Motor neuron (in vitro differentiated cells): ENCODE data around the gene SCAF1. TPM values are rescaled to one million over a fixed set of nuclear protein-coding genes. Genes with fewer than 3 reads are reported as not detected.
"Not testable (repeated sequence)": the region's sequence is repeated elsewhere in the genome, so short reads cannot be mapped to it uniquely, and the experiment has no call there.

Experiments
- ATAC-seq, 8 experiments: fragments of 200-7000 bp; cut with Tn5 transposase; replicated peaks in 6 of 8; 2 replicates each; pipeline ENCODE4 v1.8.0; 2021; ENCODE audit warnings: mild to moderate bottlenecking in 8 of 8, moderate library complexity in 8 of 8
- H3K27ac ChIP-seq, 2 donors: fragments of 250-450 bp; sonication (Bioruptor Pico); 2 replicates each; pipeline ENCODE4 v1.9.0; 2021; ENCODE audit warnings: antibody characterized with exemption in 2 of 2, mild to moderate bottlenecking in 2 of 2, moderate library complexity in 1 of 2
- H3K4me1 ChIP-seq, 2 donors: fragments of 250-450 bp; sonication (Bioruptor Pico); replicated peaks in 1 of 2; 2 replicates each; pipeline ENCODE4 v1.6.1; 2021; ENCODE audit warnings: antibody characterized with exemption in 2 of 2, mild to moderate bottlenecking in 2 of 2, moderate library complexity in 1 of 2
- H3K4me3 ChIP-seq, 5 donors: fragments of 250-450 bp; sonication (Bioruptor Pico); 2 replicates each; pipeline ENCODE4 v1.9.0; 2021; ENCODE audit warnings: antibody characterized with exemption in 5 of 5, mild to moderate bottlenecking in 5 of 5, moderate library complexity in 4 of 5
- WGBS, 10 experiments: fragments of 450-650 bp; shearing (Covaris generic); methylation state at CpG; one replicate each; pipeline ENCODE4 v1.0.0; 2022; 5-methylcytosine and 5-hydroxymethylcytosine counted together
- in situ Hi-C, 9 experiments: fragments of 400-800 bp; cut with MboI; loops; one replicate each; pipeline ENCODE4 v1.15.0; 2021; ENCODE audit warnings: low sequenced_read_pairs in 9 of 9, low pct_unique_long_range_greater_than_20kb in 2 of 9; ENCODE audit not compliant: unreplicated experiment in 9 of 9
- total RNA-seq, 8 experiments: library from RNA; unstranded; fragments of 300-600 nt; gene quantifications; 2 replicates each; pipeline versions ENCODE4 v1.2.3 to v1.2.4, GENCODE V29; 2022

SCAF1 gene
- total RNA-seq, 8 experiments from 2014 or later = 10.1 to 33.0 (median 20.1) TPM

DNA sequence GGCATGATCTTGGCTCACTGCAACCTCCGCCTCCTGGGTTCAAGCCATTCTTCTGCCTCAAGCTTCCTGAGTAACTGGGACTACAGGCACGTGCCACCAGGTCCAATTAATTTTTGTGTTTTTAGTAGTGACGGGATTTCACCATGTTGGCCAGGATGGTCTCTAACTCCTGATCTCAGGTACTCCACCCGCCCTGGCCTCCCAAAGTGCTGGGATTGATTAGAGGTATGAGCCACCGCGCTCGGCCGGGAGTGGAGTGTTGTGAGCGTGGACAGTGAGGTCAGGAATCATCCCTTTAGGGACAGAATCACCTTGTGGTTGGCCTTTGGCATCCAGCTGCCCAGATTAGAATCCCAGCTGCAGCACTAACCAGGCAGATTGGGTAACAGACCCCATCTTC, 12.3 kb upstream of the SCAF1 start:
- no peak overlapping the region for H3K4me3 ChIP-seq
- H3K4me1 ChIP-seq = peaks cover 0 to 4% of the 10 kb centered on the region in 2 donors
- in situ Hi-C loops = no loop called here
- H3K27ac ChIP-seq = no peak overlapping the region
- 69 to 100% (median 100%) methylated on average over 1 to 8 of the region's 9 CpGs; no CpG with 5 or more reads in 3 of the 10 experiments for WGBS, 10 experiments
- ATAC-seq = no peak

DNA sequence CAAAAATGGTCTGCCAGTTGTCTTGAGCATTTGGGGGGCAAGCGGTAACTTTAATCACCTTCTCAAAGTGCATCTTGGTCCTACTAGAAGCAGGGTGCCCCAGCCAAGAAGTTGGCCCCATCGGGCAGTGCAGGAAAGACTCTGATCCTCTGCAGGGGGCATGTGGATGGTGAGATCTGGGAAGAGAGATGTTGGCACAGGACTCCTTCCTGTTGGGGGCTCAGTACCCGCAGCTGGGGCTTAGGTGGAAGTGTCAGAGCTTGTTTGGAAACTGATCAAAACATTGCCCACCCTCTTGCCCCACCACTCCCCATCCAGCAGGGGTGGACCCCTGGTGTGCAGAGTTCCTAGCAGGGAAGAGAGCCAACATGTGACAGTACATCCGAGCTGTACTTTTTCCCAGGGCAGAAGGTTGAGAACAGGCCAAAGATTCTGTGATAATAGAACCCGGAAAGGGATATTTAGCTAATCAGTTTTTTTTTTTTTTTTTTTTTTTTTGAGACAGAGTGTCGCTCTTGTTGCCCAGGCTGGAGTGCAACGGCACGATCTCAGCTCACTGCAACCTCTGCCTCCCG, 10.9 kb upstream of the SCAF1 start:
- Histone ChIP-seq H3K4me3 (no peak overlapping the region), H3K4me1 (peaks cover under 1 to 6% of the 10 kb centered on the region in 2 donors), H3K27ac (no peak overlapping the region)
- 0 to 83% (median 52%) methylated on average over 1 to 5 of the region's 9 CpGs for WGBS, 10 experiments
- in situ Hi-C loops = no loop called here
- peak in 2 of 8 experiments; percentile 10 to 26 for ATAC-seq

DNA sequence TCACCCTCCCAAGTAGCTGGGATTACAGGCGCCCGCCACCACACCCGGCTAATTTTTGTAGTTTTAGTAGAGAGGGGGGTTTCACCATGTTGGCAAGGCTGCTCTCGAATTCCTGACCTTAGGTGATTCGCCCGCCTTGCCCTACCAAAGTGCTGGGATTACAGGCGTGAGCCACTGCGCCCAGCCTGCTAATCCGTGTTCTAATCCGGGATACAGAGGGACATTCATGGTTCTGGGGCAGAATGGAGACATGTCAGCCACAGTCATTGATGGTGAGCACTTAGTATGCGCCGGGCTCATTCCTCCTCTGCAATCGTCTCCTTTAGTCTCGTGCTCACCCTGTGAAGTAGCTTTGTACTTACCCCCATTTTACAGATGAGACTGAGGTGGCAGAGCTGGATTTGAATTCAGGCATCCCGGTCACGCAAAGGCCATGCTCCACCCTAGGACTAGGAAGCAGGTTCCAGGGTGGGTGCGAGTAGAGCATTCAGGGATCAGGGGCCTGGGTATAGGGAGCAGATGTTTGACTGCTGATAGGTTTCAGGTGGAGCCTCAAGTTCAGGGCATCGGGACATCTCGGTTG, 10.3 kb upstream of the SCAF1 start:
- no peak for ATAC-seq

DNA sequence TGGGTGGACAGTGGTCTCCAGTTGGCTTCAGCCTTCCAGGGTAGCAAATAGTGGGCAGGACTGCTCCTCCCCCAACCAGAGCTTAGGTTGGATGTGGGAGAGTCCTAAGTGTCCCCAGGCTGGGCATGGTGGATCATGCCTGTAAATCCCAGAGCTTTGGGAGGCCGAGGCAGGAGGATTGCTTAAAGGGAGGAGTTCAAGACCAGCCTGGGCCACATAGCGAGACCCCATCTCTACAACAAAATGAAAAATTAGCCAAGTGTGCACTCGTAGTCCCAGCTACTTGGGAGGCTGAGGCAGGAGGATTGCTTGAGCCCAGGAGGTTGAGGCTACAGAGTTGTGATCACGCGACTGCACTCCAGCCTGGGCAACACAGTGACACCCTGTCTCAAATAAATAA, 9.4 kb upstream of the SCAF1 start:
- no peak for ATAC-seq
- no peak overlapping the region for H3K27ac ChIP-seq
- no peak overlapping the region for H3K4me3 ChIP-seq
- H3K4me1 ChIP-seq = peaks cover 10 to 15% of the 10 kb centered on the region in 2 donors
- 80 to 100% (median 100%) methylated on average over 1 to 5 of the region's 5 CpGs; no CpG with 5 or more reads in 5 of the 10 experiments for WGBS, 10 experiments
- in situ Hi-C loops = no loop called here

More for the DNA sequence above, 10.3 kb upstream of the SCAF1 start:
- WGBS, 10 experiments = 87 to 100% (median 92%) methylated on average over 3 to 10 of the region's 19 CpGs; no CpG with 5 or more reads in 6 of the 10 experiments
- Histone ChIP-seq H3K27ac (no peak overlapping the region), H3K4me3 (no peak overlapping the region), H3K4me1 (peaks cover 7 to 12% of the 10 kb centered on the region in 2 donors)
- in situ Hi-C loops = no loop called here

DNA sequence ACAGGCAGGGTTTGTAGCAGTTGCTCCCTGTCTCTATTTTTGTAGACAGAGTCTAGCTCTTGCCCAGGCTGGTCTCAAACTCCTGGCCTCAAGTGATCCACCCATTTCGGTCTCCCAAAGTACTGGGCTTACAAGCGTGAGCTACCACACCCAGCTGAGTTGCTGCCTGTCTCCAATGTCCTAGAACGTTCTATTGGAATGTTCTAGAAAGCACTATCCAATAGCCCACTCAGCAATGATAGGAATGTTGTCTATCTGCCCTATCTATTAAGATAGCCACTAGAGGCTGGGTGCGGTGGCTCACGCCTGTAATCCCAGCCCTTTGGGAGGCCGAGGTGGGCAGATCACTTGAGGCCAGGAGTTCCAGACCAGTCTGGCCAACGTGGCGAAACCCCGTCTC, 8.7 kb upstream of the SCAF1 start:
- peaks cover 15 to 16% of the 10 kb centered on the region in 2 donors for H3K4me1 ChIP-seq
- H3K4me3 ChIP-seq, in situ Hi-C loops, H3K27ac ChIP-seq: not testable (repeated sequence)
- ATAC-seq = peak in 2 of 8 experiments; percentile 4 to 7
- WGBS, 10 experiments = 39 to 96% (median 78%) methylated on average over 1 to 9 of the region's 9 CpGs; no CpG with 5 or more reads in 5 of the 10 experiments

DNA sequence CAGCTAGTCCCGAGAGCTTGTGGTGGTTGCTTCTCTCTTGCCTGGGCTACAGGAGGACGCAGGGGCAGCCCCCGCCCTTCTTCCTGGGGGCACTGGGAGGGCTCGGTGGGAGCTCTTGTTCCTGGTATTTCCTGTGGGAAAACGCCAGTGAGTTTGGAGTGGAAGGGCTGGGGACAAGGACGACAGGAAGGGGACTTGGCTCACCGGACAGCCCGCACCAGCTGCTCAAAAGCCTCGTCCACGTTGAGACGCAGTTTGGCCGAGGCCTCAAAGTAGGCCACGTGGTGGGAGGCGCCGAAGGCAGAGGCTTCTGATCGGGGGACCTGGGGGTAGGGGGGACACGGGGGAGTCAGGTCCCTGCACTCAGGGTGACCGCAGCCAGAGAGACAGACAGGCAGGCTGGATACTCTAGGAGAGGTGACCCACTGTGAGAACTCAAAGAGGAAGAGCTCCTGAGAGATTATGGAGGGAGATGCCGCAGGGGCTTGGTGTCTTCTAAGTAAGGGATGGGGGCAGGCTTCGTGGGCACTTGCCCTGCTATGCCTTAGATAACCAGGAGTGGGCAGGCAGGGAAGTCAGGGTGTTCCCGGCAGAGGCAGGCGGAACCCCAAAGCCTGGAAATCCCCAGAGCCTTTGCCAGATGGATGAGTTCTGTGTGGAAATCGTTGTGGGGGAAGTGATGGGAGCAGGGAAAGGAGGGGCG, 6.3 kb upstream of the SCAF1 start:
- 60% methylated on average over 1 of the region's 24 CpGs; no CpG with 5 or more reads in 9 of the 10 experiments for WGBS, 10 experiments
- Histone ChIP-seq H3K27ac (no peak overlapping the region), H3K4me3 (no peak overlapping the region), H3K4me1 (peaks cover 17 to 21% of the 10 kb centered on the region in 2 donors)
- ATAC-seq = no peak
- in situ Hi-C loops = no loop called here

DNA sequence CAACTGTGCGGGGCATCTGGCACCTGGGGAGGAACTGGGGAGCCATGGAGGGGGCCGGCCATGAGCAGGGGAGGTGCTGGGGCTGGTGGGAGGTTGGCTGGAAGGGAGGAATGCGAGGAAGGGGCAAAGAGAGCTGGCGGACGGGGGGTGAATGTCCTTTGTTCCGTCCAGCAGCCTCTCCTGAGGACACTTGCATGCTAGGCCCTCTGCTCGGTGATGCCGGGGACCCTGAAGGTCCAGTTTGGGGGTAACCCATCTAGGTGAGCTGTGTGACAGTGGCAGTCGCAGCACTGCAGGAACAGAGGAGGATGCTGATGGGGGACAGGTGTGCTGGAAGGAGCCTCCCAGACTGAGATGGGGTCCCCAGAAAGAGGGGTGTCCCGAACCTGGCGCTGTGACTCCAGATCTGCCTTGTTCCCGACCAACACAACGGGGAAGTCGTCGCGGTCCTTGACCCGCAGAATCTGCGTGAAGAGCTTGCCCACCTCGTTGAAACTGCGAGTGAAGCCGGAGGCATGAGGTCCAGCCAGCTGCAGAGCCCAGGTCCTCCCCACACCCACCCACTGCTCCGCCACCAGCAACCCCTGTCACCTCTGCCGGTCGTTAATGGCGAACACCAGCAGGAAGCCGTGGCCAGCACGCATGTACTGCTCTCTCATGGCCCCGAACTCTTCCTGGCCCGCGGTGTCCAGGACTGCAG, 5.6 kb upstream of the SCAF1 start:
- ATAC-seq = no peak
- 100% methylated on average over 2 of the region's 30 CpGs; no CpG with 5 or more reads in 9 of the 10 experiments for WGBS, 10 experiments
- in situ Hi-C loops = no loop called here
- Histone ChIP-seq H3K4me3 (no peak overlapping the region), H3K27ac (peak overlapping the region in 1 of 2 donors; percentile 10), H3K4me1 (peaks cover 24 to 26% of the 10 kb centered on the region in 2 donors)

DNA sequence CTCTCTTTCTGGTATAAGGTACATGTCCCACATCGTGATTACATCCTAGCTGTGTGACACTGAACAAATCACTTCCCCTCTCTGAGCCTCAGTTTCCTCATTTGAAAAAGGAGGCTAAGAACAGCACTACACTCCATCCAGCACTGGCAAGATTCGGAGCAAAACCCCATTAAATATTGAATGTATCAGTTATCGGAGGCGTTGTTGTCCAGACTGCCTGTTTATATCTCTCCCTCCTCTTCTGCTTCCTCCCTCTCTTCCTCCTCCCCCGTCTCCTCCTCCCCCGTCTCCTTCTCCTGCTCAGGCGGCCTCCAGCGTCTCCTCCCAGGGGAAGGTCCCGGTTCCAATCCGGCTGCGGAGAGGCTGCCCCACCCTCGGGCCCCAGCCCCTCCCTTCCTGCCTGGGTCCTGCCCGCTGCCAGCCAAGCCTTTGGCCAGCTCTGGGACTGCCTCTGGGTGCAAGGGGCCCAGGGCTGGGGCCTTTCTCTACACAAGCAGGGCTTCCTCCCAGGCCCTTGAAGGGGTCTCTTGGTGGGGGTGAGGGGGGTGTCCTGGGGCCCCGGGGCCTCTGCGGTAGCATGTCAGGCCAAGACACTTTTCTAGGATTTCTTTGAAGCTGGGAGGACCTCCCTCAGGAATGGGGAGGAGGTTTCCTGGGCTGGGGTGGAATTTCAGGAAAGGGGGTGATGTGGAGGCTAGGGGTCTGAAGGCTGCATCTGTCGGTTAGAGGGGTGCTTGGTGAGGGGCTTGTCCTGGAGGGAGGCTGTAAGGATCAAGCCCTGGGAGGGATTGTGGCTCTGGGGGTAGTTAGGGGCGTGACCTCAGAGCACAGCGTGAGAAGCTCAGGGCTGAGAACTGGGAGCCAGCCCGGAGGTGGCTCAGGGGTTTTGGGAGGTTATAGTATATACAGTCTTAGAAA, 3.9 kb upstream of the SCAF1 start:
- in situ Hi-C loops = no loop called here
- no peak overlapping the region for H3K27ac ChIP-seq
- WGBS, 10 experiments = 7 to 20% (median 10%) methylated on average over 1 to 6 of the region's 19 CpGs; no CpG with 5 or more reads in 6 of the 10 experiments
- no peak overlapping the region for H3K4me3 ChIP-seq
- peaks cover 29 to 31% of the 10 kb centered on the region in 2 donors for H3K4me1 ChIP-seq
- ATAC-seq = peak in 2 of 8 experiments; percentile 4 to 6

DNA sequence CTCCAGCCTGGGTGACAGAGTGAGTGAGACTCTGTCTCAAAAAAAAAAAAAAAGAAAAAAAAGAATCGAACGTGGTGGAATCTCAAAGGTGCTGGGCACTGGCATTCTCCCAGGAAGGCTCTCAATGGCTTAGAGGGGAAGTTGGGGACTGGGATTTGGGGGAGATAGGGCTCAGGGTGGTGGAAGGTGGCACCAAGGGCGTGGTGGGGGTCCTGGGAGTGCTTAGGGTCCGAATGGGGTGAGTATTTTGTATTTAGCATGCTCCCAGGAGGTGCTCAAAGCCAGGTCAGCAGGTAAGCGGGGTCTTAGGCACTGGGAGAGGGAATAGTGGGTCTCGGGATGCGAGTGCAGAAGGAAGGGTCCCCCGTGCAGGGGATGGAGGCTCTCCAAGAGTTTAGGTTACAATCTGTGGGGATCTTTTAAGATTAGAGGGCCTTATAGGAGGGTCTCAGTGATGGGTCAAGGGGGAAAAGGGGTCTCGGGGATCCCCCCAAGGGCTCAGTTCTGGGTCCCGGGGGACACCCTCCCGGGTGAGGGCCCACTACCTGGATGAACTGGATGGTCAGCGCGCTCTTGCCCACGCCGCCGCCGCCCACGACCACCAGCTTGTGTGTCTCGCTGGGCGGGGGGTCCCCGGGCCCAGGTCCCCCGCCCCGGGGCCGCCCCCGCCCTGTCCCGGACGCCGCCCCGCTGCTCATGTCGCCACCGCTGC, 2.5 kb upstream of the SCAF1 start:
- WGBS, 10 experiments = 30% methylated on average over 2 of the region's 31 CpGs; no CpG with 5 or more reads in 9 of the 10 experiments

DNA sequence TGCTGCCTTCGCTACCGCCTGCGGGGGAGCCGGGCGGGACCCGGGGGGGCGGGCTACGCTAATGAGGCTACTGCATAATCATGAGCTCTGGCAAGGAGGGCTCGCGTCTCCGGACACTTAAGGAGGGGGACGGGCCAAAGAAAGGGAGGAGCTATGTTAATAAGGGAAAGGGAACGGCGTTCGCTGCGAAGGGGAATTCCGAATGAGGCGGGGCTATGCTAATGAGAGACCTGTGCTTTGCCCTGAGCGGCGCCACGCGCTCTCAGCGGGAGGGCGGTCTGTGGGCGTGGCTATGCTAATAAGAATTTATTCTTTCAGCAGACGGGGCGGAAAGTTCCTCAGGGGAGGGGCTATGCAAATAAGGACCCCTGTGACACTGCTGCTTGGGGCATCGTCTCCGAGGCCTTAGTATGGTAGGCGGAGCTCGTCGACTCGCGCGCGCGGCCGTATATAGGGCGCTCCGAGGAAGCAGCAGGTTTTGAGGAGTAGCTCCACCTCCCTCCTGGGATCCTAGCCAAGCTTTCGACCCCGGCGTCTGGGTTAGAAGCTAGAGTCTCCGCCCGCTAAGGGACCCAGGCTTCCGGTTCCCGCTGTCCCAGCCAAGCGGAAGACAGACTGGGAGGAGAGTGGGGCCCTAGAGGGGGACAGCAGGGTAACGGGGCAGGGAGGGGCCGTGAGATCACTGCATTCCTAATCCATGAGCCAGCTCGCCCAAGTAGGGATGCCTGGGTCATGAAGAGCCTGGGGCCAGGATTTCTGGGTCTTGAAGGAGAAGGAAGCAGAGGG, 1.7 kb upstream of the SCAF1 start, which contains the start of gene RRAS:
RRAS (minus strand) TSS at position 31 of the 786 bp plus-strand sequence. CDS start 45 bp downstream, outside the sequence.
- Histone ChIP-seq H3K27ac (peak within 1 kb of the TSS; percentile 82 to 98), H3K4me3 (peak within 1 kb of the TSS; percentile 27 to 42 (median 39)), H3K4me1 (peaks cover 33% of the 10 kb centered on the region in 2 donors)
- peak; percentile 54 to 79 (median 76) for ATAC-seq
- in situ Hi-C loops = no loop called here
- WGBS, 10 experiments = 0 to 10% (median 0%) methylated on average over 2 to 17 of the region's 51 CpGs; no CpG with 5 or more reads in 5 of the 10 experiments

More for the DNA sequence above, 2.5 kb upstream of the SCAF1 start:
- Histone ChIP-seq H3K27ac (peak overlapping the region in 1 of 2 donors; percentile 48), H3K4me3 (peak overlapping the region; percentile 26 to 41 (median 39)), H3K4me1 (peaks cover 33% of the 10 kb centered on the region in 2 donors)
- in situ Hi-C loops = no loop called here
- no peak for ATAC-seq

DNA sequence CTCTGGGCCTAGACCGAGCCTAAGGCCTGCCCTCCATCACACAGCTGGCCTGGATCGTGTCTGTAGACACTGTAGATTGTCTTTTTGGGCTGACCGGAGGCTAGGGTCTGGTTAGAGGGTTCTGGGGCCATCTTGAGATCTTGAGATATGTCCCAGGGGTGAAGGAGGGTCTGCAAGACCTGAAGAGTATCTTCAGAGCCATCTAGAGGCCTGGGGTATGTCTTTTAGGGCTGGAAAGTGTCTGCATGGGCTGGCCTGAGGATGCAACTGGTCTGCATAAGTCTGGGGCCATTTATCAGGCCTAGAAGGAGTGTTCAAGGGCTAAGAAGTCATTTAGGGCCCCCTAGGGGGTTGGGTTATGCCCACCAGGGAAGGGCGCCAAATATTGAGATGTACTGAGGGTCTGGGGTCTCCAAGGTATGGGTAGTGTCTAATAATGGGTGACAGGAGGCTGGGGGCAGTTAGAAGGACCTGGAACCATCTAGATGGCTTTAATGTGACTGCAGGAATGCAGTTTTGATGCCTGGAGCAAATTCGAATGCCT, 555 bp downstream of the SCAF1 start:
- in situ Hi-C loops = no loop called here
- Histone ChIP-seq H3K4me3 (peak overlapping the region; percentile 73 to 95 (median 87)), H3K27ac (peak overlapping the region; percentile 85 to 97), H3K4me1 (peaks cover 19 to 22% of the 10 kb centered on the region in 2 donors)
- ATAC-seq = no peak
- 0 to 17% (median 2%) methylated on average over 1 to 3 of the region's 5 CpGs; no CpG with 5 or more reads in 2 of the 10 experiments for WGBS, 10 experiments
